ENCODE measurements around the gene EHD3.
"Not testable (repeated sequence)": the region's sequence is repeated elsewhere in the genome, so short reads cannot be mapped to it uniquely, and the experiment has no call there.

EHD3 gene

GRCh38 chr2:31283193-31283919 lies 49.4 kb downstream of the EHD3 start:
- in situ Hi-C loops (cut with MboI; ENCODE audit: low sequenced_read_pairs), result not testable (repeated sequence)

GRCh38 chr2:31284107-31284506 lies 50.2 kb downstream of the EHD3 start:
- in situ Hi-C loops (cut with MboI; ENCODE audit: low sequenced_read_pairs), result no loop called here

- in situ Hi-C loops (cut with MboI; ENCODE audit: low sequenced_read_pairs), result no loop called here
Measured at GRCh38 chr2:31286230-31286629, 52.3 kb downstream of the EHD3 start.

GRCh38 chr2:31286961-31287550 lies 53.1 kb downstream of the EHD3 start:
- in situ Hi-C loops (cut with MboI; ENCODE audit: low sequenced_read_pairs), result no loop called here

- in situ Hi-C loops (cut with MboI; ENCODE audit: low sequenced_read_pairs), result no loop called here
Measured at GRCh38 chr2:31287654-31288053, 53.7 kb downstream of the EHD3 start.

GRCh38 chr2:31294196-31294595 lies 60.2 kb downstream of the EHD3 start:
- in situ Hi-C loops (cut with MboI; ENCODE audit: low sequenced_read_pairs), result no loop called here

- in situ Hi-C loops (cut with MboI; ENCODE audit: low sequenced_read_pairs), result no loop called here
Measured at GRCh38 chr2:31296641-31297287, 62.8 kb downstream of the EHD3 start.

GRCh38 chr2:31297751-31298150 lies 63.8 kb downstream of the EHD3 start:
- in situ Hi-C loops (cut with MboI; ENCODE audit: low sequenced_read_pairs), result no loop called here

GRCh38 chr2:31299547-31299946 lies 65.6 kb downstream of the EHD3 start:
- in situ Hi-C loops (cut with MboI; ENCODE audit: low sequenced_read_pairs), result no loop called here

GRCh38 chr2:31300309-31300708 lies 66.4 kb downstream of the EHD3 start:
- in situ Hi-C loops (cut with MboI; ENCODE audit: low sequenced_read_pairs), result no loop called here

GRCh38 chr2:31302940-31303563 lies 69.1 kb downstream of the EHD3 start:
- in situ Hi-C loops (cut with MboI; ENCODE audit: low sequenced_read_pairs), result no loop called here

- in situ Hi-C loops (cut with MboI; ENCODE audit: low sequenced_read_pairs), result no loop called here
Measured at GRCh38 chr2:31304816-31305215, 70.9 kb downstream of the EHD3 start.

GRCh38 chr2:31312898-31313297 lies 78.9 kb downstream of the EHD3 start:
- in situ Hi-C loops (cut with MboI; ENCODE audit: low sequenced_read_pairs), result no loop called here

- in situ Hi-C loops (cut with MboI; ENCODE audit: low sequenced_read_pairs), result no loop called here
Measured at GRCh38 chr2:31314761-31315160, 80.8 kb downstream of the EHD3 start.

GRCh38 chr2:31317396-31317795 lies 83.4 kb downstream of the EHD3 start:
- in situ Hi-C loops (cut with MboI; ENCODE audit: low sequenced_read_pairs), result no loop called here

GRCh38 chr2:31318361-31319336 lies 84.7 kb downstream of the EHD3 start:
- in situ Hi-C loops (cut with MboI; ENCODE audit: low sequenced_read_pairs), result no loop called here

Measured in hTERT RPE-1 (cell line).